T-helper 1 cell (primary cell): Measurements from ENCODE around the gene CHRND.

Source experiments
- DNase-seq, 5 donors: peaks; one replicate each; pipeline ENCODE4 v3.0.0-alpha.2; 2012 to 2020

CHRND gene

GRCh38 chr2:232504438-232504837 is 21.5 kb upstream of the CHRND start:
- DNase-seq: no peak

GRCh38 chr2:232505856-232506255 is 20.1 kb upstream of the CHRND start:
- DNase-seq: no peak

GRCh38 chr2:232506709-232507108 is 19.3 kb upstream of the CHRND start:
- DNase-seq: no peak

GRCh38 chr2:232508251-232508650 is 17.7 kb upstream of the CHRND start:
- DNase-seq: no peak

GRCh38 chr2:232511336-232511890 is 14.5 kb upstream of the CHRND start:
- no peak for DNase-seq

GRCh38 chr2:232512602-232513001 is 13.4 kb upstream of the CHRND start:
- no peak for DNase-seq

GRCh38 chr2:232513353-232513752 is 12.6 kb upstream of the CHRND start:
- DNase-seq: no peak

- no peak for DNase-seq
These were observed 10.3 kb upstream of the CHRND start for GRCh38 chr2:232515639-232516038.

- DNase-seq: no peak
These were observed 9.4 kb upstream of the CHRND start for GRCh38 chr2:232516551-232516950.

GRCh38 chr2:232518844-232519243 is 7.1 kb upstream of the CHRND start:
- DNase-seq: no peak

GRCh38 chr2:232519581-232520438 is 6.2 kb upstream of the CHRND start, which contains the start of gene PRSS56:
Gene PRSS56, plus strand, starts transcription at chr2:232520388. Its CDS starts 211 bp downstream, at chr2:232520599.
- DNase-seq: no peak

GRCh38 chr2:232520489-232520888 is 5.5 kb upstream of the CHRND start:
- no peak for DNase-seq

- no peak for DNase-seq
These were observed 4.9 kb upstream of the CHRND start for GRCh38 chr2:232521098-232521497.

- DNase-seq: peak; percentile 27 to 61 (median 49)
These were observed 3.9 kb upstream of the CHRND start for GRCh38 chr2:232521959-232522622.

- peak in 1 of 5 donors; percentile 8 for DNase-seq
These were observed 3.1 kb upstream of the CHRND start for GRCh38 chr2:232522623-232523401.

GRCh38 chr2:232523402-232523681 is 2.6 kb upstream of the CHRND start:
- DNase-seq: no peak

GRCh38 chr2:232523682-232524597 is 2.0 kb upstream of the CHRND start:
- DNase-seq: peak in 1 of 5 donors; percentile 29

GRCh38 chr2:232524771-232525170 is 1.2 kb upstream of the CHRND start:
- DNase-seq: no peak

- DNase-seq: no peak
These were observed 761 bp upstream of the CHRND start for GRCh38 chr2:232525199-232525598.

GRCh38 chr2:232526372-232526941 is 497 bp downstream of the CHRND start:
- DNase-seq: no peak

- no peak for DNase-seq
These were observed 2.0 kb downstream of the CHRND start for GRCh38 chr2:232527905-232528470.
